NOMO-1 (cell line): ENCODE data around the gene DDX27.
A peak's percentile ranks its signal among the peaks of the same experiment; 100 is the strongest.

Source experiments
- DNase-seq, 2 experiments: peaks; one replicate each; lab custom pipeline; 2025; ENCODE audit not compliant: unreplicated experiment in 2 of 2; lab: John Stamatoyannopoulos, UW

DDX27 gene

GRCh38 chr20:49276961-49277785 lies 58.0 kb downstream of the DDX27 start:
- peak in 1 of 2 experiments; percentile 22 for DNase-seq

GRCh38 chr20:49277786-49278035 lies 58.5 kb downstream of the DDX27 start:
- DNase-seq = no peak

GRCh38 chr20:49278036-49278817 lies 59.0 kb downstream of the DDX27 start, which contains the start of gene ZNFX1:
TSS of gene ZNFX1 (minus strand) at chr20:49278057. CDS start at chr20:49275839, 2,218 bp downstream.
- DNase-seq = peak; percentile 96 to 98

- DNase-seq = peak in 1 of 2 experiments; percentile 60
Observed at GRCh38 chr20:49278818-49279676, 59.8 kb downstream of the DDX27 start.

GRCh38 chr20:49279677-49280462 lies 60.7 kb downstream of the DDX27 start:
- DNase-seq = peak in 1 of 2 experiments; percentile 15

GRCh38 chr20:49280463-49281058 lies 61.3 kb downstream of the DDX27 start:
- DNase-seq = no peak

- peak in 1 of 2 experiments; percentile 63 for DNase-seq
Observed at GRCh38 chr20:49281059-49281912, 62.1 kb downstream of the DDX27 start.

GRCh38 chr20:49281913-49282467 lies 62.8 kb downstream of the DDX27 start:
- no peak for DNase-seq

- DNase-seq = no peak
Observed at GRCh38 chr20:49282584-49283171, 63.5 kb downstream of the DDX27 start.

GRCh38 chr20:49283176-49283702 lies 64.0 kb downstream of the DDX27 start:
- DNase-seq = no peak

- no peak for DNase-seq
Observed at GRCh38 chr20:49283703-49284625, 64.7 kb downstream of the DDX27 start.

GRCh38 chr20:49284818-49285217 lies 65.6 kb downstream of the DDX27 start:
- DNase-seq = no peak

GRCh38 chr20:49285233-49285668 lies 66.0 kb downstream of the DDX27 start:
- DNase-seq = no peak

- no peak for DNase-seq
Observed at GRCh38 chr20:49285813-49286494, 66.7 kb downstream of the DDX27 start.

GRCh38 chr20:49286689-49287551 lies 67.7 kb downstream of the DDX27 start:
- no peak for DNase-seq
